Tibial nerve (tissue), 4 donors: ENCODE results near the gene KCNAB2. TPM values are rescaled to one million over a fixed set of nuclear protein-coding genes. Genes with fewer than 3 reads are reported as not detected.

ENCODE experiments used
- DNase-seq, 2 donors: peaks; one replicate each; pipeline ENCODE4 v3.0.0-alpha.2; 2019; ENCODE audit warnings: low spot score in 2 of 2
- H3K27ac ChIP-seq, 4 donors: fragments of 200-600 bp; sonication (generic) in 3 of 4; one replicate each; pipeline ENCODE4 v1.5.1; 2017 to 2019; ENCODE audit warnings: mild to moderate bottlenecking in 1 of 4
- H3K27me3 ChIP-seq, 2 donors: fragments of 200-600 bp; sonication (generic) in 1 of 2; one replicate each; pipeline versions ENCODE4 v1.5.1 to v1.6.0; 2017 to 2019
- H3K36me3 ChIP-seq, 3 donors: fragments of 200-600 bp; sonication (generic); one replicate each; pipeline ENCODE4 v1.5.1; 2018 to 2019
- H3K4me1 ChIP-seq, 4 donors: fragments of 200-600 bp; sonication (generic) in 3 of 4; one replicate each; pipeline ENCODE4 v1.5.1; 2017 to 2019
- H3K4me3 ChIP-seq, 4 donors: fragments of 200-600 bp; sonication (generic) in 3 of 4; one replicate each; pipeline ENCODE4 v1.5.1; 2017 to 2019; ENCODE audit warnings: mild to moderate bottlenecking in 1 of 4, moderate library complexity in 1 of 4
- H3K9me3 ChIP-seq, 4 donors: fragments of 200-600 bp; sonication (generic) in 3 of 4; one replicate each; pipeline ENCODE4 v1.5.1; 2017 to 2019
- CTCF ChIP-seq, 5 experiments: fragments of 200-600 bp in 3 of 5; fragments of 450-650 bp in 2 of 5; sonication (generic) in 3 of 5; IDR thresholded peaks; one replicate each; pipeline ENCODE4 v1.5.1; 2016 to 2019; ENCODE audit warnings: antibody characterized with exemption in 5 of 5, mild to moderate bottlenecking in 3 of 5, moderate library complexity in 2 of 5
- EP300 ChIP-seq, 2 donors: sonication (generic); formaldehyde crosslinking; IDR thresholded peaks; one replicate each; pipeline ENCODE4 v1.6.1; 2017; ENCODE audit warnings: antibody characterized with exemption in 2 of 2, mild to moderate bottlenecking in 1 of 2
- POLR2A ChIP-seq, 2 donors: fragments of 450-650 bp; IDR thresholded peaks; one replicate each; pipeline ENCODE4 v1.6.1; 2017; ENCODE audit warnings: antibody characterized with exemption in 2 of 2, mild to moderate bottlenecking in 2 of 2, moderate library complexity in 2 of 2
- WGBS, 2 donors: methylation state at CpG; one replicate each; pipeline ENCODE4 v1.1.5; 2018; 5-methylcytosine and 5-hydroxymethylcytosine counted together
- total RNA-seq, 4 donors: library from RNA; depleted of rRNA; stranded (reverse); fragments of >200 nt; gene quantifications; one replicate each; pipeline ENCODE4 v1.1.0, GENCODE V29; 2016

KCNAB2 gene
- total RNA-seq, 4 donors from 2014 or later = 7.0 to 21.4 (median 13.8) TPM

- Histone ChIP-seq H3K36me3 (no peaks in the 10 kb centered on the region), H3K9me3 (peaks cover 0 to 4% (median 0%) of the 10 kb centered on the region in 4 donors), H3K4me1 (no peaks in the 10 kb centered on the region), H3K27me3 (no peaks in the 10 kb centered on the region), H3K4me3 (no peak overlapping the region), H3K27ac (no peak overlapping the region)
- 54 to 62% methylated on average over 4 to 5 of the region's 5 CpGs for WGBS, 2 donors
- TF ChIP-seq EP300 (IDR thresholded peaks at IDR 0.05) = no peak
- TF ChIP-seq POLR2A (IDR thresholded peaks at IDR 0.05) = no peak
- no peak for TF ChIP-seq CTCF (IDR thresholded peaks at IDR 0.05)
- DNase-seq = no peak
Measured at GRCh38 chr1:6137758-6138157, 92.1 kb downstream of the KCNAB2 start.

GRCh38 chr1:6140413-6140812 lies 94.7 kb downstream of the KCNAB2 start:
- TF ChIP-seq EP300 (IDR thresholded peaks at IDR 0.05) (no peak), POLR2A (IDR thresholded peaks at IDR 0.05) (no peak), CTCF (IDR thresholded peaks at IDR 0.05) (no peak)
- Histone ChIP-seq H3K36me3 (no peaks in the 10 kb centered on the region), H3K4me3 (no peak overlapping the region), H3K9me3 (no peaks in the 10 kb centered on the region), H3K27me3 (peaks cover 0 to under 1% of the 10 kb centered on the region in 2 donors), H3K27ac (no peak overlapping the region), H3K4me1 (no peaks in the 10 kb centered on the region)
- no peak for DNase-seq
- WGBS, 2 donors = 77 to 96% methylated on average over 2 of the region's 2 CpGs

GRCh38 chr1:6141592-6141991 lies 95.9 kb downstream of the KCNAB2 start:
- Histone ChIP-seq H3K9me3 (no peaks in the 10 kb centered on the region), H3K27me3 (peaks cover 0 to 9% of the 10 kb centered on the region in 2 donors), H3K4me3 (no peak overlapping the region), H3K36me3 (no peaks in the 10 kb centered on the region), H3K4me1 (no peaks in the 10 kb centered on the region), H3K27ac (no peak overlapping the region)
- DNase-seq = no peak
- TF ChIP-seq CTCF (IDR thresholded peaks at IDR 0.05) = no peak
- TF ChIP-seq EP300 (IDR thresholded peaks at IDR 0.05) = no peak
- no peak for TF ChIP-seq POLR2A (IDR thresholded peaks at IDR 0.05)
- 38 to 42% methylated on average over 7 of the region's 7 CpGs for WGBS, 2 donors

- Histone ChIP-seq H3K27ac (no peak overlapping the region), H3K4me1 (no peaks in the 10 kb centered on the region), H3K4me3 (no peak overlapping the region), H3K36me3 (no peaks in the 10 kb centered on the region), H3K27me3 (peaks cover 0 to 14% of the 10 kb centered on the region in 2 donors), H3K9me3 (no peaks in the 10 kb centered on the region)
- TF ChIP-seq CTCF (IDR thresholded peaks at IDR 0.05) (no peak), POLR2A (IDR thresholded peaks at IDR 0.05) (no peak), EP300 (IDR thresholded peaks at IDR 0.05) (no peak)
- WGBS, 2 donors = 91 to 93% methylated on average over 31 of the region's 33 CpGs
- no peak for DNase-seq
Measured at GRCh38 chr1:6142036-6142621, 96.4 kb downstream of the KCNAB2 start.

GRCh38 chr1:6142734-6143133 lies 97.0 kb downstream of the KCNAB2 start:
- H3K36me3 ChIP-seq = no peaks in the 10 kb centered on the region
- no peak overlapping the region for H3K27ac ChIP-seq
- WGBS, 2 donors = 85 to 87% methylated on average over 4 of the region's 4 CpGs
- H3K9me3 ChIP-seq = no peaks in the 10 kb centered on the region
- TF ChIP-seq EP300 (IDR thresholded peaks at IDR 0.05) (no peak), CTCF (IDR thresholded peaks at IDR 0.05) (no peak), POLR2A (IDR thresholded peaks at IDR 0.05) (no peak)
- peaks cover 0 to 20% of the 10 kb centered on the region in 2 donors for H3K27me3 ChIP-seq
- no peak for DNase-seq
- no peak overlapping the region for H3K4me3 ChIP-seq
- no peaks in the 10 kb centered on the region for H3K4me1 ChIP-seq
